Testis (tissue), 3 donors: ENCODE results near the gene IDUA. TPM values are rescaled to one million over a fixed set of nuclear protein-coding genes. Genes with fewer than 3 reads are reported as not detected.
"Not testable (repeated sequence)": the region's sequence is repeated elsewhere in the genome, so short reads cannot be mapped to it uniquely, and the experiment has no call there.

Experiments
- DNase-seq: peaks from one replicate; pipeline ENCODE4 v3.0.0-alpha.2; 2019
- H3K27ac ChIP-seq, 2 donors: fragments of 200-600 bp; sonication (generic); one replicate each; pipeline ENCODE4 v1.5.1; 2019
- H3K27me3 ChIP-seq: fragments of 200-600 bp; sonication (generic); one replicate; pipeline ENCODE4 v1.5.1; 2019
- H3K36me3 ChIP-seq: fragments of 200-600 bp; sonication (generic); one replicate; pipeline ENCODE4 v1.5.1; 2017; ENCODE audit warnings: low read depth; ENCODE audit errors: missing control alignments
- H3K4me1 ChIP-seq: fragments of 200-600 bp; sonication (generic); one replicate; pipeline ENCODE4 v1.5.1; 2019
- H3K4me3 ChIP-seq, 2 donors: fragments of 200-600 bp; sonication (generic); one replicate each; pipeline ENCODE4 v1.5.1; 2017 to 2019
- H3K9me3 ChIP-seq: fragments of 200-600 bp; sonication (generic); one replicate; pipeline ENCODE4 v1.5.1; 2017
- POLR2A ChIP-seq: fragments of 450-650 bp; IDR thresholded peaks from one replicate; pipeline ENCODE4 v1.6.1; 2017; ENCODE audit warnings: antibody characterized with exemption, mild to moderate bottlenecking, moderate library complexity
- WGBS, 2 donors: methylation state at CpG; one replicate each; pipeline ENCODE4 v1.1.5; 2018; 5-methylcytosine and 5-hydroxymethylcytosine counted together
- intact Hi-C: fragments of 100-400 bp; cut with DNase I; formaldehyde crosslinking; loops from one replicate; pipeline ENCODE4 v1.15.1; 2023; ENCODE audit warnings: low total_unique reads
- polyA plus RNA-seq: library from polyadenylated mRNA; stranded (reverse); fragments of 350-450 nt; fragmentation: Illumina TruSeq; extraction: RNeasy Lipid Tissue Mini Kit (QIAGEN cat#74804); gene quantifications from one replicate; pipeline ENCODE4 v1.2.3, GENCODE V29; 2014; ENCODE audit warnings: low read depth, low replicate concordance; ENCODE audit not compliant: insufficient read depth
- total RNA-seq, 2 donors: library from RNA; depleted of rRNA; stranded (reverse); fragments of >200 nt; gene quantifications; one replicate each; pipeline ENCODE4 v1.2.3, GENCODE V29; 2016
- TF ChIP-seq, protein P1 (sequence below), 3 experiments: fragments of 450-650 bp in 2 of 3; fragments of 200-600 bp in 1 of 3; sonication (generic) in 1 of 3; IDR thresholded peaks; one replicate each; pipeline ENCODE4 v1.5.1; 2016 to 2019; ENCODE audit warnings: antibody characterized with exemption in 3 of 3, mild to moderate bottlenecking in 2 of 3, moderate library complexity in 1 of 3

The IDUA gene
- total and polyA plus RNA-seq, 3 donors from 2014 or later, result 8.9 to 39.4 (median 35.7) TPM

- TF ChIP-seq POLR2A, result no peak
- TF ChIP-seq, protein P1, sequence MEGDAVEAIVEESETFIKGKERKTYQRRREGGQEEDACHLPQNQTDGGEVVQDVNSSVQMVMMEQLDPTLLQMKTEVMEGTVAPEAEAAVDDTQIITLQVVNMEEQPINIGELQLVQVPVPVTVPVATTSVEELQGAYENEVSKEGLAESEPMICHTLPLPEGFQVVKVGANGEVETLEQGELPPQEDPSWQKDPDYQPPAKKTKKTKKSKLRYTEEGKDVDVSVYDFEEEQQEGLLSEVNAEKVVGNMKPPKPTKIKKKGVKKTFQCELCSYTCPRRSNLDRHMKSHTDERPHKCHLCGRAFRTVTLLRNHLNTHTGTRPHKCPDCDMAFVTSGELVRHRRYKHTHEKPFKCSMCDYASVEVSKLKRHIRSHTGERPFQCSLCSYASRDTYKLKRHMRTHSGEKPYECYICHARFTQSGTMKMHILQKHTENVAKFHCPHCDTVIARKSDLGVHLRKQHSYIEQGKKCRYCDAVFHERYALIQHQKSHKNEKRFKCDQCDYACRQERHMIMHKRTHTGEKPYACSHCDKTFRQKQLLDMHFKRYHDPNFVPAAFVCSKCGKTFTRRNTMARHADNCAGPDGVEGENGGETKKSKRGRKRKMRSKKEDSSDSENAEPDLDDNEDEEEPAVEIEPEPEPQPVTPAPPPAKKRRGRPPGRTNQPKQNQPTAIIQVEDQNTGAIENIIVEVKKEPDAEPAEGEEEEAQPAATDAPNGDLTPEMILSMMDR (IDR thresholded peaks at IDR 0.05), result no peak
- peak; percentile 92 for DNase-seq
- 20 to 79% methylated on average over 15 to 100 of the region's 123 CpGs for WGBS, 2 donors
- Histone ChIP-seq H3K36me3 (no peaks in the 10 kb centered on the region), H3K4me1 (peaks cover 14% of the 10 kb centered on the region), H3K9me3 (no peaks in the 10 kb centered on the region), H3K27ac (no peak within 1 kb of the TSS), H3K4me3 (peak within 1 kb of the TSS; percentile 61 to 67), H3K27me3 (no peaks in the 10 kb centered on the region)
- intact Hi-C loops, result no loop called here
Measured at GRCh38 chr4:973431-974397, 13.1 kb upstream of the IDUA start, which contains the start of gene DGKQ. Gene DGKQ (minus strand): TSS chr4:973569. CDS start chr4:973482, 87 bp downstream.

GRCh38 chr4:974668-975067 lies 12.2 kb upstream of the IDUA start:
- 83% methylated on average over 9 of the region's 9 CpGs; no CpG with 5 or more reads in 1 of the 2 donors for WGBS, 2 donors
- H3K4me3 ChIP-seq, result no peak overlapping the region
- peaks cover 14% of the 10 kb centered on the region for H3K4me1 ChIP-seq
- DNase-seq, result no peak
- intact Hi-C loops, result no loop called here
- H3K27ac ChIP-seq, result no peak overlapping the region
- TF ChIP-seq, protein P1 (IDR thresholded peaks at IDR 0.05), result no peak
- TF ChIP-seq POLR2A, result no peak
- no peaks in the 10 kb centered on the region for H3K27me3 ChIP-seq
- H3K9me3 ChIP-seq, result no peaks in the 10 kb centered on the region
- H3K36me3 ChIP-seq, result no peaks in the 10 kb centered on the region

DNA sequence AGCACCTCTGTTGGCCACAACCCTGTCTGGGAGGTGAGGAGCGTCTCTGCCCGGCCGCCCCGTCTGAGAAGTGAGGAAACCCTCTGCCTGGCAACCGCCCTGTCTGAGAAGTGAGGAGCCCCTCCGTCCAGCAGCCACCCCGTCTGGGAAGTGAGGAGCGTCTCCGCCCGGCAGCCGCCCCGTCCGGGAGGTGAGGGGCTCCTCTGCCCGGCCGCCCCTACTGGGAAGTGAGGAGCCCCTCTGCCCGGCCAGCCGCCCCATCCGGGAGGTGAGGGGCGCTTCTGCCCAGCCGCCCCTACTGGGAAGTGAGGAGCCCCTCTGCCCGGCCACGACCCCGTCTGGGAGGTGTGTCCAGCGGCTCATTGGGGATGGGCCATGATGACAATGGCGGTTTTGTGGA lies 10.8 kb upstream of the IDUA start:
- H3K4me3 ChIP-seq, H3K27ac ChIP-seq, H3K27me3 ChIP-seq, DNase-seq, H3K9me3 ChIP-seq, H3K36me3 ChIP-seq, intact Hi-C loops: not testable (repeated sequence)
- H3K4me1 ChIP-seq, result peaks cover 14% of the 10 kb centered on the region
- 78% methylated on average over 3 of the region's 25 CpGs; no CpG with 5 or more reads in 1 of the 2 donors for WGBS, 2 donors

GRCh38 chr4:978957-979701 lies 7.7 kb upstream of the IDUA start:
- Histone ChIP-seq H3K9me3 (no peaks in the 10 kb centered on the region), H3K4me3 (no peak overlapping the region), H3K27ac (no peak overlapping the region), H3K36me3 (no peaks in the 10 kb centered on the region), H3K4me1 (no peaks in the 10 kb centered on the region), H3K27me3 (no peaks in the 10 kb centered on the region)
- WGBS, 2 donors, result 66 to 67% methylated on average over 19 to 20 of the region's 20 CpGs
- DNase-seq, result no peak
- intact Hi-C loops, result no loop called here
- TF ChIP-seq, protein P1 (IDR thresholded peaks at IDR 0.05), result no peak
- TF ChIP-seq POLR2A, result no peak

DNA sequence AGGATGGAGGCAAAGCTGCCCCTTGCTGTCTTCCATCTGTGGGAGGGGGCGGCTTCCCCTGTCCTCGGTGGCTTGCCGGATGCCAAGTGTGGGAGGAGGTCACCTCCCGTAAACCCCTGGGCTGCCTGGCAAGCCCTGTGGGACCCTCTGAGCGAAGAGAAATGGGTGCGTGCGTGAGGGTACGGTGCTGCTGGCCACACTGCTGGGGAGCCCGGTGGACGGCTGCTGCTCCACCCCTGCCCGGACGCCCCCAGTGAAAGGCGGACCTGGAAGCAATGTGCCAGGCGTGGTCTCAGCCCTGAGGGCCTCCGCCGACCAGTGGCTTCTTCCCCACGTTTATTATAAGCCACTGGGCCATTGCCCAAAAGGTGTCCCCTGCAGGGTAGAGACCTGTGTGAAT lies 4.6 kb upstream of the IDUA start:
- no peaks in the 10 kb centered on the region for H3K27me3 ChIP-seq
- no peak overlapping the region for H3K4me3 ChIP-seq
- intact Hi-C loops, result no loop called here
- H3K36me3 ChIP-seq, result no peaks in the 10 kb centered on the region
- H3K4me1 ChIP-seq, result peaks cover 6% of the 10 kb centered on the region
- DNase-seq, result no peak
- 93 to 95% methylated on average over 14 to 17 of the region's 17 CpGs for WGBS, 2 donors
- H3K9me3 ChIP-seq, result no peaks in the 10 kb centered on the region
- no peak overlapping the region for H3K27ac ChIP-seq
- no peak for TF ChIP-seq POLR2A
- TF ChIP-seq, protein P1 (IDR thresholded peaks at IDR 0.05), result no peak
